BLaER1 treated with 17β-estradiol and CSF1 and Interleukin-3, amounts not matched to agents 10 nM and 100 nM (cell line): ENCODE data around the gene ACADS.
"Not testable (repeated sequence)": the region's sequence is repeated elsewhere in the genome, so short reads cannot be mapped to it uniquely, and the experiment has no call there.

ENCODE experiments used
- H3K27ac ChIP-seq, 11 experiments: shearing (Covaris generic); formaldehyde crosslinking; 2 replicates each; pipeline ENCODE4 v1.8.1; 2022
- H3K27me3 ChIP-seq, 11 experiments: shearing (Covaris generic); formaldehyde crosslinking; 2 replicates each; pipeline ENCODE4 v1.8.1; 2022
- H3K36me3 ChIP-seq, 11 experiments: shearing (Covaris generic); formaldehyde crosslinking; 2 replicates each; pipeline ENCODE4 v1.8.1; 2022
- H3K4me1 ChIP-seq, 10 experiments: shearing (Covaris generic); formaldehyde crosslinking; 2 replicates each; pipeline ENCODE4 v1.8.1; 2022
- H3K4me2 ChIP-seq, 11 experiments: shearing (Covaris generic); formaldehyde crosslinking; 2 replicates each; pipeline ENCODE4 v1.8.1; 2022
- H3K4me3 ChIP-seq, 10 experiments: shearing (Covaris generic); formaldehyde crosslinking; 2 replicates each; pipeline ENCODE4 v1.8.1; 2022
- H3K9ac ChIP-seq, 11 experiments: shearing (Covaris generic); formaldehyde crosslinking; 2 replicates each; pipeline ENCODE4 v1.8.1; 2022
- H3K9me3 ChIP-seq, 11 experiments: shearing (Covaris generic); formaldehyde crosslinking; replicated peaks in 1 of 11; 2 replicates each; pipeline ENCODE4 v1.8.1; 2022
- H4K20me1 ChIP-seq, 11 experiments: shearing (Covaris generic); formaldehyde crosslinking; 2 replicates each; pipeline ENCODE4 v1.8.1; 2022
- Cebpa-rat ChIP-seq, 11 experiments: shearing (Covaris generic); IDR thresholded peaks; 2 replicates each; pipeline ENCODE4 v1.8.1; 2022

ACADS gene

GRCh38 chr12:120725151-120725658 lies 421 bp upstream of the ACADS start:
- H3K4me2 ChIP-seq: peak overlapping the region; percentile 81 to 97 (median 94)
- H3K36me3 ChIP-seq: peaks cover 36 to 76% (median 65%) of the 10 kb centered on the region in 11 experiments
- TF ChIP-seq Cebpa-rat (IDR thresholded peaks at IDR 0.05): no peak
- peaks cover 0 to 42% (median 23%) of the 10 kb centered on the region in 11 experiments; a peak in 17 of 22 replicates for H4K20me1 ChIP-seq
- H3K9me3 ChIP-seq: no peaks in the 10 kb centered on the region
- peak overlapping the region; percentile 61 to 78 (median 68) for H3K4me3 ChIP-seq
- H3K27ac ChIP-seq: peak overlapping the region in 2 of 11 experiments; percentile 69 to 79; a peak in 1 of 22 replicates
- peaks cover 23 to 44% (median 38%) of the 10 kb centered on the region in 10 experiments for H3K4me1 ChIP-seq
- H3K27me3 ChIP-seq: no peaks in the 10 kb centered on the region
- H3K9ac ChIP-seq: peak overlapping the region; percentile 75 to 87 (median 83); a peak in 21 of 22 replicates

- Histone ChIP-seq H3K36me3 (peaks cover 32 to 75% (median 65%) of the 10 kb centered on the region in 11 experiments), H3K4me3 (peak overlapping the region; percentile 61 to 78 (median 68); a peak in 16 of 20 replicates), H3K27me3 (no peaks in the 10 kb centered on the region), H4K20me1 (peaks cover 0 to 31% (median 18%) of the 10 kb centered on the region in 11 experiments; a peak in 17 of 22 replicates), H3K4me2 (peak overlapping the region; percentile 81 to 97 (median 94)), H3K9me3 (no peaks in the 10 kb centered on the region), H3K27ac (no peak overlapping the region), H3K4me1 (peaks cover 13 to 32% (median 30%) of the 10 kb centered on the region in 10 experiments), H3K9ac (peak overlapping the region in 9 of 11 experiments; percentile 75 to 87 (median 83); a peak in 13 of 22 replicates)
- TF ChIP-seq Cebpa-rat (IDR thresholded peaks at IDR 0.05): no peak
These were observed 826 bp downstream of the ACADS start for GRCh38 chr12:120726510-120726793.

- Histone ChIP-seq H3K4me3 (no peak overlapping the region), H3K27me3 (no peaks in the 10 kb centered on the region), H3K9me3 (peaks cover 0 to 2% (median under 1%) of the 10 kb centered on the region in 11 experiments; a peak in 6 of 22 replicates), H3K9ac (no peak overlapping the region), H3K27ac (no peak overlapping the region), H4K20me1 (peaks cover 0 to 26% (median 13%) of the 10 kb centered on the region in 11 experiments; a peak in 15 of 22 replicates), H3K36me3 (peaks cover 27 to 70% (median 59%) of the 10 kb centered on the region in 11 experiments), H3K4me2 (peak overlapping the region in 7 of 11 experiments; percentile 92 to 97 (median 95); a peak in 8 of 22 replicates), H3K4me1 (peaks cover 13 to 27% (median 25%) of the 10 kb centered on the region in 10 experiments)
- TF ChIP-seq Cebpa-rat (IDR thresholded peaks at IDR 0.05): no peak
These were observed 1.3 kb downstream of the ACADS start for GRCh38 chr12:120726961-120727360.

- not testable (repeated sequence) for H3K27me3 ChIP-seq, H3K4me3 ChIP-seq, H3K9ac ChIP-seq, H3K4me1 ChIP-seq, H3K27ac ChIP-seq, H3K4me2 ChIP-seq
- H4K20me1 ChIP-seq: peaks cover 0 to 15% (median 0%) of the 10 kb centered on the region in 11 experiments; a peak in 1 of 22 replicates
- peaks cover 14 to 40% (median 34%) of the 10 kb centered on the region in 11 experiments; a peak in 21 of 22 replicates for H3K36me3 ChIP-seq
- H3K9me3 ChIP-seq: peaks cover 0 to 11% (median 4%) of the 10 kb centered on the region in 11 experiments; a peak in 6 of 22 replicates
These were observed 6.6 kb downstream of the ACADS start for GRCh38 chr12:120732198-120732597.

- H3K4me2 ChIP-seq: no peak overlapping the region
- no peak overlapping the region for H3K27ac ChIP-seq
- no peaks in the 10 kb centered on the region for H3K27me3 ChIP-seq
- no peak for TF ChIP-seq Cebpa-rat (IDR thresholded peaks at IDR 0.05)
- H3K9ac ChIP-seq: no peak overlapping the region
- H3K36me3 ChIP-seq: peaks cover 14 to 31% (median 23%) of the 10 kb centered on the region in 11 experiments; a peak in 21 of 22 replicates
- H4K20me1 ChIP-seq: peaks cover 0 to 26% (median 0%) of the 10 kb centered on the region in 11 experiments; a peak in 1 of 22 replicates
- no peaks in the 10 kb centered on the region for H3K4me1 ChIP-seq
- H3K9me3 ChIP-seq: peaks cover 0 to 11% (median 4%) of the 10 kb centered on the region in 11 experiments; a peak in 6 of 22 replicates
- no peak overlapping the region for H3K4me3 ChIP-seq
These were observed 7.9 kb downstream of the ACADS start for GRCh38 chr12:120733574-120733973.

- Histone ChIP-seq H3K4me3 (no peak overlapping the region), H4K20me1 (peaks cover 0 to 32% (median 0%) of the 10 kb centered on the region in 11 experiments; a peak in 2 of 22 replicates), H3K27me3 (no peaks in the 10 kb centered on the region), H3K4me2 (no peak overlapping the region), H3K4me1 (peaks cover 0 to 2% (median 0%) of the 10 kb centered on the region in 10 experiments; a peak in 4 of 20 replicates), H3K9ac (no peak overlapping the region), H3K36me3 (peaks cover 14 to 33% (median 24%) of the 10 kb centered on the region in 11 experiments; a peak in 20 of 22 replicates), H3K9me3 (peaks cover 0 to 11% (median 4%) of the 10 kb centered on the region in 11 experiments; a peak in 6 of 22 replicates), H3K27ac (no peak overlapping the region)
- TF ChIP-seq Cebpa-rat (IDR thresholded peaks at IDR 0.05): no peak
These were observed 8.6 kb downstream of the ACADS start for GRCh38 chr12:120734210-120734609.

GRCh38 chr12:120735181-120735580 lies 9.6 kb downstream of the ACADS start:
- no peak for TF ChIP-seq Cebpa-rat (IDR thresholded peaks at IDR 0.05)
- Histone ChIP-seq H3K36me3 (peaks cover 8 to 28% (median 16%) of the 10 kb centered on the region in 11 experiments; a peak in 19 of 22 replicates), H3K9ac (no peak overlapping the region), H3K9me3 (peaks cover 0 to 11% (median 4%) of the 10 kb centered on the region in 11 experiments; a peak in 6 of 22 replicates), H3K4me3 (no peak overlapping the region), H3K27me3 (no peaks in the 10 kb centered on the region), H3K4me2 (no peak overlapping the region), H3K4me1 (peaks cover 0 to 9% (median 0%) of the 10 kb centered on the region in 10 experiments; a peak in 6 of 20 replicates), H4K20me1 (peaks cover 0 to 35% (median 0%) of the 10 kb centered on the region in 11 experiments; a peak in 2 of 22 replicates), H3K27ac (no peak overlapping the region)

- H3K27ac ChIP-seq: no peak overlapping the region
- H4K20me1 ChIP-seq: peaks cover 0 to 35% (median 0%) of the 10 kb centered on the region in 11 experiments; a peak in 2 of 22 replicates
- no peak overlapping the region for H3K4me2 ChIP-seq
- H3K9me3 ChIP-seq: peaks cover 0 to 11% (median 4%) of the 10 kb centered on the region in 11 experiments; a peak in 6 of 22 replicates
- peaks cover 0 to 12% (median 2%) of the 10 kb centered on the region in 10 experiments; a peak in 9 of 20 replicates for H3K4me1 ChIP-seq
- H3K9ac ChIP-seq: no peak overlapping the region
- peaks cover 0 to 16% (median 5%) of the 10 kb centered on the region in 11 experiments; a peak in 7 of 22 replicates for H3K36me3 ChIP-seq
- no peak overlapping the region for H3K4me3 ChIP-seq
- no peaks in the 10 kb centered on the region for H3K27me3 ChIP-seq
- TF ChIP-seq Cebpa-rat (IDR thresholded peaks at IDR 0.05): no peak
These were observed 11.0 kb downstream of the ACADS start for GRCh38 chr12:120736404-120737331.
